ENCODE results near the gene LACTBL1. TPM values are rescaled to one million over a fixed set of nuclear protein-coding genes. Genes with fewer than 3 reads are reported as not detected.

The LACTBL1 gene
- total and polyA plus RNA-seq, 4 donors = not detected

GRCh38 chr1:22978299-22978698 is 5.6 kb upstream of the LACTBL1 start:
- Histone ChIP-seq H3K36me3 (ENCODE audit: control insufficient read depth in 4 of 4, insufficient read depth in 3 of 4, low read depth in 1 of 4, low read length in 3 of 4) (no peaks in the 10 kb centered on the region), H3K27ac (ENCODE audit: low read depth in 1 of 2, low read length in 2 of 2) (no peak overlapping the region), H3K9me3 (ENCODE audit: control insufficient read depth in 4 of 4, low read length in 3 of 4) (no peaks in the 10 kb centered on the region), H3K27me3 (ENCODE audit: control insufficient read depth in 4 of 4, insufficient read depth in 4 of 4, low read length in 3 of 4) (no peaks in the 10 kb centered on the region), H3K9ac (ENCODE audit: low read depth in 1 of 2, low read length in 2 of 2) (no peak overlapping the region), H3K4me3 (ENCODE audit: low read depth in 1 of 3, low read length in 3 of 3) (no peak overlapping the region), H3K4me1 (ENCODE audit: control insufficient read depth in 4 of 4, insufficient read depth in 4 of 4, low read length in 3 of 4) (no peaks in the 10 kb centered on the region)
- no peak for DNase-seq (ENCODE audit: low spot score)
- TF ChIP-seq GABPA (IDR thresholded peaks at IDR 0.05 in 1 of 2, conservative IDR thresholded peaks at IDR 0.05 in 1 of 2) = no peak
- TF ChIP-seq MAX (IDR thresholded peaks at IDR 0.05) = no peak
- no peak for TF ChIP-seq ATF3 (IDR thresholded peaks at IDR 0.05)
- no peak for TF ChIP-seq HNF4A (conservative IDR thresholded peaks at IDR 0.05)
- TF ChIP-seq TAF1 (conservative IDR thresholded peaks at IDR 0.05) = no peak
- TF ChIP-seq FOXA1 (IDR thresholded peaks at IDR 0.05) = no peak
- TF ChIP-seq CTCF (IDR thresholded peaks at IDR 0.05; ENCODE audit: low read depth, low read length, missing input control) = no peak
- WGBS = 96% methylated on average over 3 of the region's 3 CpGs

GRCh38 chr1:22976461-22977243 is 4.0 kb upstream of the LACTBL1 start:
- Histone ChIP-seq H3K27me3 (ENCODE audit: control insufficient read depth in 4 of 4, insufficient read depth in 4 of 4, low read length in 3 of 4) (no peaks in the 10 kb centered on the region), H3K27ac (ENCODE audit: low read depth in 1 of 2, low read length in 2 of 2) (no peak overlapping the region), H3K4me1 (ENCODE audit: control insufficient read depth in 4 of 4, insufficient read depth in 4 of 4, low read length in 3 of 4) (no peaks in the 10 kb centered on the region), H3K9me3 (ENCODE audit: control insufficient read depth in 4 of 4, low read length in 3 of 4) (no peaks in the 10 kb centered on the region), H3K9ac (ENCODE audit: low read depth in 1 of 2, low read length in 2 of 2) (no peak overlapping the region), H3K36me3 (ENCODE audit: control insufficient read depth in 4 of 4, insufficient read depth in 3 of 4, low read depth in 1 of 4, low read length in 3 of 4) (no peaks in the 10 kb centered on the region), H3K4me3 (ENCODE audit: low read depth in 1 of 3, low read length in 3 of 3) (no peak overlapping the region)
- WGBS = 36% methylated on average over 9 of the region's 9 CpGs
- peak; percentile 57 for DNase-seq (ENCODE audit: low spot score)
- no peak for TF ChIP-seq ATF3 (IDR thresholded peaks at IDR 0.05)
- no peak for TF ChIP-seq ZBTB33 (IDR thresholded peaks at IDR 0.05)
- peak; percentile 58 for TF ChIP-seq YY1 (IDR thresholded peaks at IDR 0.05)
- TF ChIP-seq RXRA (IDR thresholded peaks at IDR 0.05) = no peak
- no peak for TF ChIP-seq FOXA1 (IDR thresholded peaks at IDR 0.05)
- no peak for TF ChIP-seq FOXA2 (IDR thresholded peaks at IDR 0.05)
- peak in 1 of 2 donors; percentile 51 for TF ChIP-seq HNF4A (conservative IDR thresholded peaks at IDR 0.05)
- peak; percentile 90 to 94 for TF ChIP-seq RAD21 (IDR thresholded peaks at IDR 0.05)
- TF ChIP-seq SP1 (IDR thresholded peaks at IDR 0.05) = no peak
- no peak for TF ChIP-seq REST (IDR thresholded peaks at IDR 0.05)
- TF ChIP-seq CTCF (IDR thresholded peaks at IDR 0.05; ENCODE audit: low read depth, low read length, missing input control) = peak; percentile 84
- no peak for TF ChIP-seq GABPA (IDR thresholded peaks at IDR 0.05 in 1 of 2, conservative IDR thresholded peaks at IDR 0.05 in 1 of 2)
- TF ChIP-seq JUND (IDR thresholded peaks at IDR 0.05) = no peak
- no peak for TF ChIP-seq HNF4G (IDR thresholded peaks at IDR 0.05)
- no peak for TF ChIP-seq EGR1 (IDR thresholded peaks at IDR 0.05; ENCODE audit: low read depth in 2 of 2)
- TF ChIP-seq MAX (IDR thresholded peaks at IDR 0.05) = no peak
